HL-60 (cell line): ENCODE results near the gene ACVR1B.

Experiments
- DNase-seq, 2 experiments: peaks; one replicate each; pipeline ENCODE4 v3.0.0-alpha.2; 2010 to 2020; ENCODE audit warnings: low read depth in 1 of 2, low spot score in 1 of 2
- H3K27ac ChIP-seq: fragments of 250-450 bp; sonication (Bioruptor Pico); replicated peaks from 2 replicates; pipeline ENCODE4 v1.5.1; 2020; ENCODE audit warnings: mild to moderate bottlenecking, moderate library complexity
- H3K27me3 ChIP-seq: fragments of 250-450 bp; sonication (Bioruptor Pico); 2 replicates; pipeline ENCODE4 v1.5.1; 2021; ENCODE audit warnings: mild to moderate bottlenecking, moderate library complexity; ENCODE audit not compliant: insufficient read depth, poor library complexity, severe bottlenecking
- H3K4me3 ChIP-seq: replicated peaks from 2 replicates; pipeline ENCODE4 v1.5.1; 2011; ENCODE audit warnings: mild to moderate bottlenecking, control low read depth, low read length; ENCODE audit not compliant: insufficient read depth
- GABPA ChIP-seq: IDR thresholded peaks from 2 replicates; pipeline ENCODE4 v1.6.1; 2012; ENCODE audit warnings: low read depth
- POLR2AphosphoS5 ChIP-seq: IDR thresholded peaks from 2 replicates; pipeline ENCODE4 v1.6.1; 2012; ENCODE audit warnings: low read depth
- SPI1 ChIP-seq: IDR thresholded peaks from 2 replicates; pipeline ENCODE4 v1.6.1; 2012; ENCODE audit warnings: low read depth, mild to moderate bottlenecking, borderline replicate concordance
- TF ChIP-seq, protein P1 (sequence below): IDR thresholded peaks from 2 replicates; pipeline ENCODE4 v1.6.1; 2012; ENCODE audit warnings: low read depth; ENCODE audit not compliant: insufficient replicate concordance
- TF ChIP-seq, protein P2 (sequence below): IDR thresholded peaks from one replicate; pipeline ENCODE4 v1.5.1; 2011; ENCODE audit warnings: low read length, control low read depth, inconsistent platforms; ENCODE audit not compliant: insufficient read depth

ACVR1B gene

DNA sequence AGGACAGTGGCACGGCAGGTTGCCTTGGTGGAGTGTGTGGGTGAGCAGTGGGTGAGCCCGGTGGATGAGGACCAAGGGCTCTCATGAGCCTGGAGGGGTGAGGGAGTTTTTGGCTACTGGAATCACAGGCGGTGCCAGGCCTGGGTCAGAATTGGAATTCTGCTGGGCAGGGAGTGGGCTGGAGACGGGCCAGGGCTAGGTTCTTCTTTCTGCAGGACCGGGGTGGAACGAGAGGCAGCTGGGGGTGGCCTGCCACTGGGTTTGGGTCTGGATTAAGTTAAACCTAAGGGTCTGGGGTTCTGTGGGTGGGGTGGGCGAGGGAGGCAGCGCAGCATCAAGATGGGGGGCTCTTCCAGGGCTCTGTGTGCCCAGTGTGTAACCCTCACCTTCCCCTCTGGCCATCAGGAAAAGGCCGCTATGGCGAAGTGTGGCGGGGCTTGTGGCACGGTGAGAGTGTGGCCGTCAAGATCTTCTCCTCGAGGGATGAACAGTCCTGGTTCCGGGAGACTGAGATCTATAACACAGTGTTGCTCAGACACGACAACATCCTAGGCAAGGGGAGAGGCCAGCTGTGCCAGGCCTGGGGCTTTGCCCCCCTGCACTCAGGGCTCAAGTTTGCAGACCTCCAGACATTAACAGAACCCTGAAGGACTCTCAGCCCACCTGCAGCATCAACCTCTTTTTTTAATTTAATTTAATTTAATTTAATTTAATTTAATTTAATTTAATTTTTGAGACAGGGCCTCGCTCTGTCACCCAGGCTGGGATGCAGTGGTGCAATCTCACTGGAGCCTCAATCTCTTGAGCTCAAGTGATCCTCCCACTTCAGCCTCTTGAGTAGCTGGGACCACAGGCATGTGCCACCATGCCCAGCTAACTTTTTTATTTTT lies 37.2 kb upstream of the ACVR1B start:
- no peak overlapping the region for H3K27ac ChIP-seq
- no peak overlapping the region for H3K4me3 ChIP-seq
- DNase-seq: no peak
- H3K27me3 ChIP-seq: peaks cover 6% of the 10 kb centered on the region
- TF ChIP-seq, protein P1, sequence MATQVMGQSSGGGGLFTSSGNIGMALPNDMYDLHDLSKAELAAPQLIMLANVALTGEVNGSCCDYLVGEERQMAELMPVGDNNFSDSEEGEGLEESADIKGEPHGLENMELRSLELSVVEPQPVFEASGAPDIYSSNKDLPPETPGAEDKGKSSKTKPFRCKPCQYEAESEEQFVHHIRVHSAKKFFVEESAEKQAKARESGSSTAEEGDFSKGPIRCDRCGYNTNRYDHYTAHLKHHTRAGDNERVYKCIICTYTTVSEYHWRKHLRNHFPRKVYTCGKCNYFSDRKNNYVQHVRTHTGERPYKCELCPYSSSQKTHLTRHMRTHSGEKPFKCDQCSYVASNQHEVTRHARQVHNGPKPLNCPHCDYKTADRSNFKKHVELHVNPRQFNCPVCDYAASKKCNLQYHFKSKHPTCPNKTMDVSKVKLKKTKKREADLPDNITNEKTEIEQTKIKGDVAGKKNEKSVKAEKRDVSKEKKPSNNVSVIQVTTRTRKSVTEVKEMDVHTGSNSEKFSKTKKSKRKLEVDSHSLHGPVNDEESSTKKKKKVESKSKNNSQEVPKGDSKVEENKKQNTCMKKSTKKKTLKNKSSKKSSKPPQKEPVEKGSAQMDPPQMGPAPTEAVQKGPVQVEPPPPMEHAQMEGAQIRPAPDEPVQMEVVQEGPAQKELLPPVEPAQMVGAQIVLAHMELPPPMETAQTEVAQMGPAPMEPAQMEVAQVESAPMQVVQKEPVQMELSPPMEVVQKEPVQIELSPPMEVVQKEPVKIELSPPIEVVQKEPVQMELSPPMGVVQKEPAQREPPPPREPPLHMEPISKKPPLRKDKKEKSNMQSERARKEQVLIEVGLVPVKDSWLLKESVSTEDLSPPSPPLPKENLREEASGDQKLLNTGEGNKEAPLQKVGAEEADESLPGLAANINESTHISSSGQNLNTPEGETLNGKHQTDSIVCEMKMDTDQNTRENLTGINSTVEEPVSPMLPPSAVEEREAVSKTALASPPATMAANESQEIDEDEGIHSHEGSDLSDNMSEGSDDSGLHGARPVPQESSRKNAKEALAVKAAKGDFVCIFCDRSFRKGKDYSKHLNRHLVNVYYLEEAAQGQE: no peak
- TF ChIP-seq, protein P2, sequence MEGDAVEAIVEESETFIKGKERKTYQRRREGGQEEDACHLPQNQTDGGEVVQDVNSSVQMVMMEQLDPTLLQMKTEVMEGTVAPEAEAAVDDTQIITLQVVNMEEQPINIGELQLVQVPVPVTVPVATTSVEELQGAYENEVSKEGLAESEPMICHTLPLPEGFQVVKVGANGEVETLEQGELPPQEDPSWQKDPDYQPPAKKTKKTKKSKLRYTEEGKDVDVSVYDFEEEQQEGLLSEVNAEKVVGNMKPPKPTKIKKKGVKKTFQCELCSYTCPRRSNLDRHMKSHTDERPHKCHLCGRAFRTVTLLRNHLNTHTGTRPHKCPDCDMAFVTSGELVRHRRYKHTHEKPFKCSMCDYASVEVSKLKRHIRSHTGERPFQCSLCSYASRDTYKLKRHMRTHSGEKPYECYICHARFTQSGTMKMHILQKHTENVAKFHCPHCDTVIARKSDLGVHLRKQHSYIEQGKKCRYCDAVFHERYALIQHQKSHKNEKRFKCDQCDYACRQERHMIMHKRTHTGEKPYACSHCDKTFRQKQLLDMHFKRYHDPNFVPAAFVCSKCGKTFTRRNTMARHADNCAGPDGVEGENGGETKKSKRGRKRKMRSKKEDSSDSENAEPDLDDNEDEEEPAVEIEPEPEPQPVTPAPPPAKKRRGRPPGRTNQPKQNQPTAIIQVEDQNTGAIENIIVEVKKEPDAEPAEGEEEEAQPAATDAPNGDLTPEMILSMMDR: no peak
- TF ChIP-seq GABPA (no peak), POLR2AphosphoS5 (no peak), SPI1 (no peak)

DNA sequence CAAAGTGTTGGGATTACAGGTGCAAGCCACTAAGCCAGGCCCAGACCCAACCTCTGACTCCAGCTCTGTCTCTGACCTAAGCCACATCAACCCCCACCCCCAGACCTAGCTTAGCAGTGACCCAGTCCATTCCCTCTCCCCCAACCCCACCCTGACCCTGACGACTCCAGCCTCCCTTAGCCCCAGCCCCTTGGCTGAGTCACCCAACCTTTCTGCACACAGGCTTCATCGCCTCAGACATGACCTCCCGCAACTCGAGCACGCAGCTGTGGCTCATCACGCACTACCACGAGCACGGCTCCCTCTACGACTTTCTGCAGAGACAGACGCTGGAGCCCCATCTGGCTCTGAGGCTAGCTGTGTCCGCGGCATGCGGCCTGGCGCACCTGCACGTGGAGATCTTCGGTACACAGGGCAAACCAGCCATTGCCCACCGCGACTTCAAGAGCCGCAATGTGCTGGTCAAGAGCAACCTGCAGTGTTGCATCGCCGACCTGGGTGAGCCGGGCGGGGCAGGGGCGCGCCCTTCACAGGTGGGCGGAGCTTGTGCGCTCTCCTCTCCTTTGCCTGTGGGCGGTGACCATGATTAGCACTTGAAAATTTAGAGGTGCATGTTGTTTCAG lies 36.4 kb upstream of the ACVR1B start:
- Histone ChIP-seq H3K27ac (no peak overlapping the region), H3K27me3 (no peaks in the 10 kb centered on the region), H3K4me3 (no peak overlapping the region)
- TF ChIP-seq SPI1 (no peak), GABPA (no peak), POLR2AphosphoS5 (no peak)
- TF ChIP-seq, protein P2: no peak
- TF ChIP-seq, protein P1: no peak
- DNase-seq: no peak

DNA sequence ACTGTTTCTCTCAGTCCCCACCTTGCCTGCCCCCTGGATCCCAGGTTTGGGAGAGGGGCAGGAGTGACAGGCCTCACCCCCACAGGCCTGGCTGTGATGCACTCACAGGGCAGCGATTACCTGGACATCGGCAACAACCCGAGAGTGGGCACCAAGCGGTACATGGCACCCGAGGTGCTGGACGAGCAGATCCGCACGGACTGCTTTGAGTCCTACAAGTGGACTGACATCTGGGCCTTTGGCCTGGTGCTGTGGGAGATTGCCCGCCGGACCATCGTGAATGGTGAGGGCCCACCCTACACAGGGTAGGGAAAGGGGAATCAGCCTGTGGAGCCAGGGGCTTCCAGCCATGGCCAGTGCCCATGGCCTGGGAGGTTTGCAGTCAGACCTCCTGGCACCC lies 35.5 kb upstream of the ACVR1B start:
- no peak for TF ChIP-seq POLR2AphosphoS5
- no peak for TF ChIP-seq GABPA
- TF ChIP-seq, protein P2: no peak
- no peak for TF ChIP-seq SPI1
- DNase-seq: no peak

More for the DNA sequence above, 35.5 kb upstream of the ACVR1B start:
- Histone ChIP-seq H3K27me3 (no peaks in the 10 kb centered on the region), H3K4me3 (no peak overlapping the region), H3K27ac (no peak overlapping the region)
